NCI-H2227 (cell line): ENCODE data around the gene TRMT1.

Experiments used
- DNase-seq: peaks from one replicate; lab custom pipeline; 2025; ENCODE audit not compliant: unreplicated experiment; lab: John Stamatoyannopoulos, UW

The TRMT1 gene

DNA sequence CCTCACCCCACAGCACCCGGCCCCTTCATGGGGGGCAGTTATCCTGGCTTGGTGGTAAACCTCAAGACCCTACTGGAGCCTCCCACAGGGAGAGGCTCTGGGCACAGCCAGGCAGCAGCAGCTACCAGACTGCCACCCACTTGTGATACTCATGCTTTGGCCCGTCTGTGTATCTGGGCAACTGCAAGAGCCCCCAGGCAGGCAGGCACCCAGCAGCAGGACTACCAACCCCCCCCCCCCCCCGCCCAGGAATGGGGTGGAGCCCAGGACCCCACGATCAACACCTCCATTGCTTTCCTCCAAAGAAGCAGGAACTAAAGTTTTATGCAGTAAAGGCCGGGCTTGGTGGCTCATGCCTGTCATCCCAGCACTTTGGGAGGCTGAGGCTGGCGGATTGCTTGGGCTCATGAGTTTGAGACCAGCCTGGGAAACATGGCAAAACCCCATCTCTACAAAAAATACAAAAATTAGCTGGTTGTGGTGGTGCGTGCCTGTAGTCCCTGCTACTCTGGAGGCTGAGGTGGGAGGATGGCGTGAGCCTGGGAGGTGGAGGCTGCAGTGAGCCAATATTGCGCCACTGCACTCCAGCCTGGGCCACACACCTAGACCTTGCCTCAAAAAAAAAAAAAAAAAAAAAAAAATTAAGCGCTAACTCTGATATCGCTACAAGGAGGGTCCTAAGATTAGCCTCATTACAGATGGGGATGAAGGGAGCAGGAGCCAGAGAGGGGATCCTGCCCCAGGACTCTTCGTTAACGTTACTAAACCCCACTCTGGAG is 12.8 kb downstream of the TRMT1 start:
- no peak for DNase-seq

- peak; percentile 39 for DNase-seq
These were observed 13.6 kb downstream of the TRMT1 start, which contains the start of gene LYL1 for GRCh38 chr19:13102666-13103580. LYL1 (minus strand) TSS chr19:13102858; CDS start chr19:13101171, 1,687 bp downstream.

- DNase-seq, result no peak
These were observed 14.2 kb downstream of the TRMT1 start for GRCh38 chr19:13102416-13102665.

- no peak for DNase-seq
These were observed 14.7 kb downstream of the TRMT1 start for GRCh38 chr19:13101590-13102415.

GRCh38 chr19:13100841-13101589 is 15.5 kb downstream of the TRMT1 start:
- DNase-seq, result no peak

- DNase-seq, result no peak
These were observed 16.4 kb downstream of the TRMT1 start for GRCh38 chr19:13100031-13100588.

GRCh38 chr19:13099073-13099999 is 17.2 kb downstream of the TRMT1 start:
- no peak for DNase-seq

GRCh38 chr19:13098277-13099072 is 18.1 kb downstream of the TRMT1 start:
- DNase-seq, result no peak

DNA sequence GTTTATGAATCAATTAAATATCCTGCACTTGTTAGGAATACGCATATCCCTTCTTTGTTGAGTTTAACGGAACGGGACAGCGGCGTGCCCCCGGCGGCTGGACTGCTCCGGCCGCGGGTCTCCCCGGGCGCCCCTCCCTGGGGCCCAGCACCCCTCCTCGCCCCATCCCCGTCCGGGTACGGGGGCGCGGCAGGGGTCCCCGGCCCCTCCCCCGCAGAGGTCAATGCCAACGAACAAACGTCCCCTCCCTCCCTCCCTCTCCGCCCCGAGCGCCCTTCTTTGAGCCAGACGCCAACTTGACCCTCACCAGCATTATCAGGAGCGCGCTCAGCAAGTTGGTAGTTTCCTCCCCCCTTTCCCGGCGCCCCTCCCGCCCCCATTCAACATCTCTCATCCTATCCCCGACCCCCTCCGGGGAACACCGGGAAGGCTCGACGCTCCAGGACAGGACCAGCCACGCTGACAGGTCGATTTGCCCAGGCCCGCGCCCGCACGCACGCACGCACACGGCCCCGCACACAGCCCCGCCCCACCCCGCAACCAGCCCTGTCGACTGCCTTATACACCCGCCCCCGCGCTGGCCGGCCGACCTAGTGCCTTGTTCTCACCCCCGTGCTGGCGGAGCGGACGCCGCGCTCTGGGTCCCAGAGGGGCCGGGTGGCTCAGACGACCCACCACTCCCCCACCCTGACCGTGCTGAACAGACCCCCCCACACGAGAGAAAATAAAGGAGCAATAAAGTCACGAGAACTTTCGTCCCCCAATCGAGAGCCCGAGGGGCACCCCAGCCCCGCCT is 18.9 kb downstream of the TRMT1 start:
- no peak for DNase-seq

DNA sequence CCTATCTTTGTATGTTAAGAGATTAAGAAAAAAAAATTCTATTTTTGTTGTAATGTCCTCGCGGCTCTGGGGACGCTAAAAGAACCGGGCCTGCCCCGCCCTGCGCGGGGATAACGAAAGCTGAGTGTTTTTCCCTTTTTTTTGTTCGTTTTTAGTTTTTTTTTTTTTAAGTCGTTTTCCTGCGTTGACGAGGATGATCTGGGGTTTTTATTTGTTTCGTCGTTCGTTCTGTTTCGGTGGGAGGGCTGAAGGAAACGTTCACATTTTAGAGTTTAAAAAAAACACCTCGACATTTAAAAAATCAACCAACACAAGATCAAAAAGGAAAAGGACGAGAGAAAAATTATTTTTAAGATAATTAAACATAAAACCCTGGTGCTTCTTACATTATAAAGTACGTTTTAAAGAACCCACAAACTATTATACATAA is 19.5 kb downstream of the TRMT1 start:
- DNase-seq, result no peak

- DNase-seq, result no peak
These were observed 20.3 kb downstream of the TRMT1 start for GRCh38 chr19:13095934-13096927.

DNA sequence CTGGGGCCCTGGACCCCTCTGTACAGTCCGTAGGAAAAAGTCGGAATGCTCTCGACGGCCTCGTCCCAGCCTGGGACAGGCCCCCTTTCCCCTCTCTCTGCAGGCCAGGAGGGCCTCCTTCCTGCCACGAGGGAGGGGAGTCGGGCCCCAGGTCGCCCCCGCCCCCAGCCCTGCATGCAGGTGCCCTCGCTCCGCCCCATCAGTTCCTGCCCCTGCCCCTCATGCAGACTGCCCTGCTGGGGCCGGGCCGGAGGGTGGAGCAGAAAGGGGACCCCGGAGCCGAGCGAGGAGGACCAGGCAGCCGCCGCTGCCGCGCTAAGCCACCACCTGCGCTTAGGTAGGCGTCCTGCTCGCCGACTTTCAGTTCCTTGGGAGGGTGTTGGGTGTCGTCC is 21.2 kb downstream of the TRMT1 start:
- DNase-seq, result no peak

- peak; percentile 21 for DNase-seq
These were observed 21.7 kb downstream of the TRMT1 start for GRCh38 chr19:13094771-13095392.

GRCh38 chr19:13094106-13094504 is 22.4 kb downstream of the TRMT1 start:
- no peak for DNase-seq

DNA sequence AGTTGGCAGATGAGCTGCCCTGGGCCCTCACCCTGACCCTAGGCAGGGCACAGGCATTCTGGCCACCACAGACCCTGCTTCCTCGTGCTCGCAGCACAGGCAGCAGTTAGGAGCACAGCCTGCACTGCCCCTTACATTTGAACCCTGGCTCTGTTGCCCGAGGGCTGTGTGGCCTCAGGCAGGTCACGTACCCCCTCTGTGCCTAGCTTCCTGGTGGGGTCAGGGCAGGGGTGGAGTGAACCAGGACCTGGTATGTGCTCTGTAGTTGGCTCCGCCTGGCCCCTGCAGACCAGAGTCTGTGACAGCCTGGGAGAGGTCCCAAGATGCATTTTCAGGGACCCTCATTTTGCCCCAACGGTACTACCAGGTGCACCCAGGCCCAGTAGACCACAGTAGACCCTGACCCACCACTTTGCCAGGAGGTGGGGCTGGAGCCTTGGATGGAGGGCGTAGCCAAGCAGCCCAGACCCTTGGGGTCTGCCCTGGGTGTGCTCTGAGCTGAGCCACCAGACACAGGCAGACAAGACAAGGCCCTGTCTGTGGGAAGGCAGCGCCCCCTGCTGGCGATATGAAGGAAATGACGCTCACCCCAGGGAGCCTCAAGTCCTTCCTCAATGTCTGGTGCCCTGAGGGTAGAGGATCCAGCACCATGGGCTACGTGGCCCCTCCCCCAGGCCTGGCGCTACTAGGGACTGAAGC is 23.0 kb downstream of the TRMT1 start:
- DNase-seq, result peak; percentile 81
